HUES48 (cell line): ENCODE results near the gene CLEC9A.

Experiments used
- H3K27ac ChIP-seq: one replicate; pipeline ENCODE4 v1.7.0; 2013; ENCODE audit warnings: low read depth, low read length, inconsistent platforms
- H3K27me3 ChIP-seq: 2 replicates; pipeline ENCODE4 v1.6.1; 2013; ENCODE audit warnings: mild to moderate bottlenecking, low read length; ENCODE audit not compliant: control insufficient read depth, insufficient read depth
- H3K36me3 ChIP-seq: 2 replicates; pipeline ENCODE4 v1.6.1; 2013; ENCODE audit warnings: low read length; ENCODE audit not compliant: control insufficient read depth, insufficient read depth
- H3K4me1 ChIP-seq: 2 replicates; pipeline ENCODE4 v1.6.1; 2013; ENCODE audit warnings: mild to moderate bottlenecking, low read length; ENCODE audit not compliant: control insufficient read depth, insufficient read depth
- H3K4me3 ChIP-seq: 2 replicates; pipeline ENCODE4 v1.5.1; 2013; ENCODE audit warnings: mild to moderate bottlenecking, low read depth, low read length
- H3K9ac ChIP-seq: 2 replicates; pipeline ENCODE4 v1.6.1; 2013; ENCODE audit warnings: mild to moderate bottlenecking, low read depth, low read length, moderate library complexity
- H3K9me3 ChIP-seq: 2 replicates; pipeline ENCODE4 v1.6.1; 2013; ENCODE audit warnings: low read length; ENCODE audit not compliant: control insufficient read depth, insufficient read depth

The CLEC9A gene

DNA sequence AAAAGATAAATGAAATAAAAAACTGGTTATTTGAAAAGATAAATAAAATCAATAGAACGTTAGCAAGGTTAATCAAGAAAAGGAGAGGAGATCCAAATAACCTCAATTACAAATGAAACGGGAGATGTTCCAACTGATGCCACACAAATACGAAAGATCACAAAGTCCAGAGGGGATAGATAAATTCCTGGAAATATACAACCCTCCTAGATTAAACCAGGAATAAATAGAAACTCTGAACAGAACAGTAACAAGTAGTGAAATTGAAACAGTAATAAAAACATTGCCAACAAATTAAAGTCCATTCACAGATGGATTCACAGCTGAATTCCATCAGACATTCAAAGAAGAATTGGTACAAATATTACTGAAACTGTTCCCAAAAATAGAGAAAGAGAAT is 55.9 kb downstream of the CLEC9A start:
- Histone ChIP-seq H3K27me3 (no peaks in the 10 kb centered on the region), H3K9ac (no peak overlapping the region), H3K4me3 (no peak overlapping the region), H3K9me3 (no peaks in the 10 kb centered on the region), H3K36me3 (no peaks in the 10 kb centered on the region), H3K4me1 (peaks cover 11% of the 10 kb centered on the region), H3K27ac (no peak overlapping the region)

DNA sequence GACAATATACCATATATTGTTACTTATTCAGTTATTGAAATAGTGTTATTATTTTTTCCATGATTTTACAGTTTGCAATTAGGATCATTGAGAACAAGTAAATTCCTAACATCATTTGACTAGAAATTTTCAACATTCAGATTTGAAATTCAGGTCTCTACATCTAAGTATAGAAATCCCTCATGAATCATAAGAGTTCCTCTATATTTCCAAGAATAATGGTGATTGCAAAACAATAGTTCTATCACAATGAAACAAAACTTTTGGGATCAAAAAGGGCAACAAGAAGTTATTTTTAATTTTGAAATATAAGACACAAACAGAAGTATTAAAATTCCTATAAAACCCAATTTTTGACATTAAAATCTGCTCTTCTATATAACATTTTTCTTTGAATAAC is 57.5 kb downstream of the CLEC9A start:
- Histone ChIP-seq H3K4me3 (no peak overlapping the region), H3K9me3 (no peaks in the 10 kb centered on the region), H3K27ac (no peak overlapping the region), H3K4me1 (peaks cover 11% of the 10 kb centered on the region), H3K36me3 (no peaks in the 10 kb centered on the region), H3K27me3 (no peaks in the 10 kb centered on the region), H3K9ac (no peak overlapping the region)

- Histone ChIP-seq H3K27ac (no peak overlapping the region), H3K27me3 (no peaks in the 10 kb centered on the region), H3K9me3 (no peaks in the 10 kb centered on the region), H3K4me1 (peaks cover 11% of the 10 kb centered on the region), H3K4me3 (no peak overlapping the region), H3K36me3 (no peaks in the 10 kb centered on the region), H3K9ac (no peak overlapping the region)
Observed at GRCh38 chr12:10088955-10089900, 58.7 kb downstream of the CLEC9A start.

- no peak overlapping the region for H3K27ac ChIP-seq
- H3K9me3 ChIP-seq: no peaks in the 10 kb centered on the region
- no peaks in the 10 kb centered on the region for H3K27me3 ChIP-seq
- no peaks in the 10 kb centered on the region for H3K36me3 ChIP-seq
- H3K4me3 ChIP-seq: no peak overlapping the region
- no peak overlapping the region for H3K9ac ChIP-seq
- peaks cover 13% of the 10 kb centered on the region for H3K4me1 ChIP-seq
Observed at GRCh38 chr12:10094646-10095395, 64.3 kb downstream of the CLEC9A start.

- Histone ChIP-seq H3K27me3 (no peaks in the 10 kb centered on the region), H3K27ac (no peak overlapping the region), H3K9ac (no peak overlapping the region), H3K36me3 (no peaks in the 10 kb centered on the region), H3K4me1 (peaks cover 9% of the 10 kb centered on the region), H3K9me3 (no peaks in the 10 kb centered on the region), H3K4me3 (no peak overlapping the region)
Observed at GRCh38 chr12:10095971-10096370, 65.5 kb downstream of the CLEC9A start.

DNA sequence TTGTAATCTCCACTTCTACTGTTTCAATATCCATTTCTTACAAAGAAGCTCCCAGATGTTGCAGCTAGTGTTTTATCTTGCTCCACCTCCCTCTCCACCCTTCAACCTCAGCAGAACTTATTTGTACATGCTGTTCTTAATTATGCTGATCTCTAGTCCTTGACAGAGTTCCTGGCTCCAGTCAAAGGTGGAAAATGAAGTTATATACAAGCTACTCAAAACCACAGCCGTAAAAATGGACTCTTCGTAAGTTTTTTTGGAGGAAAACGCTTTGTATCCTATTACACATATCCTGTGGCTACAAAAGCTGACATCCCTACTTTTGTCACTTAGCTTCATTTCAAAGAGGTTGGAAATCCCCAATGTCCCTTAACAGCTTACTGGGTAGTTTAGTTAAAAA is 67.0 kb downstream of the CLEC9A start:
- peaks cover 9% of the 10 kb centered on the region for H3K4me1 ChIP-seq
- H3K27me3 ChIP-seq: no peaks in the 10 kb centered on the region
- no peak overlapping the region for H3K27ac ChIP-seq
- no peak overlapping the region for H3K9ac ChIP-seq
- H3K36me3 ChIP-seq: no peaks in the 10 kb centered on the region
- H3K9me3 ChIP-seq: no peaks in the 10 kb centered on the region
- H3K4me3 ChIP-seq: no peak overlapping the region

DNA sequence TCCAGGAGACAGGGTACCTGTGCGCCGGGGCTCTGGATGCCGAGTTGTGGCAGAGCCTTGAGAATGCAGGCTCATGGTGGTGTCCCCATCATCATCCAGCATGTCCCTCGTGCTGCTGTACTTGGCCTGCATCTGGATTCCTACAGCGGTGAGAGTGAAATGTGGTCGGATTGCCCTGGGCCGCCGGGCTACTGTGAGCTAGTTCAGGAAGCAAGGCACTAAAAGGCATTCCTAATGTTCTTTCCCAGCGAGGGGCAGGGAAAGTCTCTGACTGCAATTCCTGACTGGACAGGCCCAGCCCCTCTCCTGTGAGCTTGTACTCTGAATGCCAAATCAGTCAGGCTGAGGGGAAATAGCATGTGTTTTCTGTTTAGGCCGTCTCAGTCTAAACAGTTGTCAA is 68.3 kb downstream of the CLEC9A start, which contains the start of gene CLEC1A:
TSS of gene CLEC1A (minus strand) at position 195 of the 400 bp plus-strand sequence. CDS start at position 132, 63 bp downstream.
- no peaks in the 10 kb centered on the region for H3K9me3 ChIP-seq
- H3K4me3 ChIP-seq: no peak within 1 kb of the TSS
- H3K4me1 ChIP-seq: peaks cover 9% of the 10 kb centered on the region
- no peak within 1 kb of the TSS for H3K27ac ChIP-seq
- no peaks in the 10 kb centered on the region for H3K36me3 ChIP-seq
- no peak within 1 kb of the TSS for H3K9ac ChIP-seq
- H3K27me3 ChIP-seq: no peaks in the 10 kb centered on the region

DNA sequence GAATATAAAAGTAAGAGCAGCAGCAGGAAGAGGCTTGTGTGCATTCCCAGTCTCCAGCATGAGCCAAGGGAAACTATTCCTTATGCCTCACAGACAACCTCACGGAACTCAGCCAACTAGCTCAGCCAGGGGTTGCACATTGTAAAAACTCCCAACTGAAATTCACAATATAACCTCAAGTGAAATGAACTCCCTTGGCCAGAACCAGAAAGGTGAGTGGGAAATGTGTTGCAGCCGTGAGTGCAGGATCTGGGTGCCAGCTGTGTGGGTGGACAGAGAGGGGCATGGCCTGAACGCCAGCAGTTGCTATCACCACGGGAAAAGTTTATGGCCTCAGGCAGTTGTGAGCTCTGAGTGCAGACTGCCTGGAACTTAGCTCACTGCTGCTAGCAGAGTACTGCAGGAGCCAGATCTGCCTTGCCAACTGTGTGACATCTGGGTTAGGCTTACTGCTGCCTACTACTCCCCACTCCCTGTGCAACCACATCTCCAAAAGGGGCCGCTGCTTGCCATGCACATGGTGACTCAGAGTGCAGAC is 70.6 kb downstream of the CLEC9A start:
- Histone ChIP-seq H3K36me3 (no peaks in the 10 kb centered on the region), H3K4me1 (peaks cover 9% of the 10 kb centered on the region), H3K9ac (no peak overlapping the region), H3K27me3 (no peaks in the 10 kb centered on the region), H3K27ac (no peak overlapping the region), H3K9me3 (no peaks in the 10 kb centered on the region), H3K4me3 (no peak overlapping the region)

- Histone ChIP-seq H3K27me3 (no peaks in the 10 kb centered on the region), H3K9ac (no peak overlapping the region), H3K9me3 (no peaks in the 10 kb centered on the region), H3K27ac (no peak overlapping the region), H3K4me1 (peaks cover 9% of the 10 kb centered on the region), H3K4me3 (no peak overlapping the region), H3K36me3 (no peaks in the 10 kb centered on the region)
Observed at GRCh38 chr12:10101648-10102220, 71.3 kb downstream of the CLEC9A start.

GRCh38 chr12:10102322-10102721 is 71.8 kb downstream of the CLEC9A start:
- H3K9me3 ChIP-seq: no peaks in the 10 kb centered on the region
- H3K27me3 ChIP-seq: no peaks in the 10 kb centered on the region
- H3K4me1 ChIP-seq: peaks cover 9% of the 10 kb centered on the region
- no peaks in the 10 kb centered on the region for H3K36me3 ChIP-seq
- H3K4me3 ChIP-seq: no peak overlapping the region
- H3K27ac ChIP-seq: no peak overlapping the region
- H3K9ac ChIP-seq: no peak overlapping the region
